ENCODE data around the gene SV2B.

DNA sequence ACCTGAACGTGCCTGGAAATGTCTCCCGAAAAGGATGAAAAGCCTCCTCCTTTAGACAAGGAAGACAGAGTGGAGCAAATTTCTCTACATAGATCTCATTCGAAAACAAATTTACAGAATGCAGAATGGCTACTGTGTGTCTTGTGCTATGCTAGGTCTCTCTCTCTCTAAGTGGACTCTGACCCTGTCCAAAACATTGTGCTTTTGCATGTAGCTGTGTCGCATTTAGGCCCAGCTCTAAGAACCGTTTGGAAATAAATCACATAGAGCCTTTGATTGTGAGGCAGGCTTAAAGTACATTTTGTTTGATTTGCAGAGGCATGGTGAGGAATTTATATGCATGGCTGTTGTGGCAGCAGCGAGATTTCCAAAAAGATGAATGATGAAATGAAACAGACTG lies 198.0 kb downstream of the SV2B start:
- TF ChIP-seq, protein P1, sequence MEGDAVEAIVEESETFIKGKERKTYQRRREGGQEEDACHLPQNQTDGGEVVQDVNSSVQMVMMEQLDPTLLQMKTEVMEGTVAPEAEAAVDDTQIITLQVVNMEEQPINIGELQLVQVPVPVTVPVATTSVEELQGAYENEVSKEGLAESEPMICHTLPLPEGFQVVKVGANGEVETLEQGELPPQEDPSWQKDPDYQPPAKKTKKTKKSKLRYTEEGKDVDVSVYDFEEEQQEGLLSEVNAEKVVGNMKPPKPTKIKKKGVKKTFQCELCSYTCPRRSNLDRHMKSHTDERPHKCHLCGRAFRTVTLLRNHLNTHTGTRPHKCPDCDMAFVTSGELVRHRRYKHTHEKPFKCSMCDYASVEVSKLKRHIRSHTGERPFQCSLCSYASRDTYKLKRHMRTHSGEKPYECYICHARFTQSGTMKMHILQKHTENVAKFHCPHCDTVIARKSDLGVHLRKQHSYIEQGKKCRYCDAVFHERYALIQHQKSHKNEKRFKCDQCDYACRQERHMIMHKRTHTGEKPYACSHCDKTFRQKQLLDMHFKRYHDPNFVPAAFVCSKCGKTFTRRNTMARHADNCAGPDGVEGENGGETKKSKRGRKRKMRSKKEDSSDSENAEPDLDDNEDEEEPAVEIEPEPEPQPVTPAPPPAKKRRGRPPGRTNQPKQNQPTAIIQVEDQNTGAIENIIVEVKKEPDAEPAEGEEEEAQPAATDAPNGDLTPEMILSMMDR (IDR thresholded peaks at IDR 0.05; ENCODE audit: extremely low read depth in 1 of 2, insufficient read depth in 1 of 2, low read depth in 1 of 2, low read length in 2 of 2) = no peak
- TF ChIP-seq POLR2A (IDR thresholded peaks at IDR 0.05; ENCODE audit: low read depth, low read length) = no peak
- TF ChIP-seq MYC (IDR thresholded peaks at IDR 0.05; ENCODE audit: low read depth, low read length) = no peak
- no peak for TF ChIP-seq POLR2AphosphoS5 (IDR thresholded peaks at IDR 0.05; ENCODE audit: insufficient read depth, low read depth, low read length)
- TF ChIP-seq, protein P2, sequence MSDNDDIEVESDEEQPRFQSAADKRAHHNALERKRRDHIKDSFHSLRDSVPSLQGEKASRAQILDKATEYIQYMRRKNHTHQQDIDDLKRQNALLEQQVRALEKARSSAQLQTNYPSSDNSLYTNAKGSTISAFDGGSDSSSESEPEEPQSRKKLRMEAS (IDR thresholded peaks at IDR 0.05; ENCODE audit: insufficient read depth, insufficient read length) = no peak
